NCI-H128 (cell line): Measurements from ENCODE around the gene CHPF.

Source experiments
- DNase-seq: peaks from one replicate; lab custom pipeline; 2025; ENCODE audit not compliant: unreplicated experiment; lab: John Stamatoyannopoulos, UW

Gene CHPF

DNA sequence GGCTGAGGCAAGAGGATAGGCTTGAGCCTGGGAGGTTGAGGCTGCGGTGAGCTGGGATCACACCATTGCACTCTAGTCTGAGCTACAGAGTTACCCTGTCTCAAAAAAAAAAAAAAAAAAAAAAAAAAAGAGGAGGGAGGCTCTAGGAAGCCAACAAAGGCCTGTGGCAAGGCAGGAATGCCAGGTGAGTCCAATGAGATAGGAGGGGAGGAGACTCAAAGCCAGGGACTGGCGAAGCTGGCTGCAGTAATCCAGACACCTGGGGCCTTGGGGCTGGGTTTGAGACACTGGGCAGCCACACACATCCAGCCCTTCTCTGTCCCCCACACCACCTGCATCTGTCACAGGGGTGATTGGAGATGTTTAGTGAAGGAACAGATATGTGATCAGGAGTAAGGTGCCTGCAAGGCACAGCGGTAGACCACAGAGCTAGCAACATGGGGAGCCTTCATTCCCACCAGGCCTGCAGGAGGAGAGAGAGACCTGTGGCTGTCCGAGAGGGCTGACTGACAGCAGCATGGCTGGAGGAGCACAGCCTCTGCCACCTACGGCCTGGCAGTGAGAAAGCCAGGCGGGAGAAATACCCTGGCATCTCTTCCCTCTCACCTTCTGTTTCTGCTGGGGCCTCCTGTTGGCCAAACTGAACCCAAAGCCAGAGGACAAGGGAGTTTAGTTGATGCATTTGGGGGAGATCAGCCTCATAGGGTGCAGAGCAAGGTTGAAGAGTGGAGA lies 9.5 kb downstream of the CHPF start:
- no peak for DNase-seq

DNA sequence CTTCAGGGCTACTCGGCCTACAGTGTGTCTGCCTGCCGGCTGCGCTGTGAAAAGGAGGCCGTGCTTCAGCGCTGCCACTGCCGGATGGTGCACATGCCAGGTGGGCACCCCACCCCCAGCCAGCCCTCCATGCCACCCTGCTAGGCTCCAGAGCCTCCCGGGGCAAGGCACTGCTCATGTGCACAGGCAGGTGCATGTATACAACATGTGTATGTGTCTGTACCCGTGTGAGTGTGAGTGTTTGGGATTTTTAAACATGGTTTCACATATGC lies 11.3 kb downstream of the CHPF start:
- DNase-seq: no peak

DNA sequence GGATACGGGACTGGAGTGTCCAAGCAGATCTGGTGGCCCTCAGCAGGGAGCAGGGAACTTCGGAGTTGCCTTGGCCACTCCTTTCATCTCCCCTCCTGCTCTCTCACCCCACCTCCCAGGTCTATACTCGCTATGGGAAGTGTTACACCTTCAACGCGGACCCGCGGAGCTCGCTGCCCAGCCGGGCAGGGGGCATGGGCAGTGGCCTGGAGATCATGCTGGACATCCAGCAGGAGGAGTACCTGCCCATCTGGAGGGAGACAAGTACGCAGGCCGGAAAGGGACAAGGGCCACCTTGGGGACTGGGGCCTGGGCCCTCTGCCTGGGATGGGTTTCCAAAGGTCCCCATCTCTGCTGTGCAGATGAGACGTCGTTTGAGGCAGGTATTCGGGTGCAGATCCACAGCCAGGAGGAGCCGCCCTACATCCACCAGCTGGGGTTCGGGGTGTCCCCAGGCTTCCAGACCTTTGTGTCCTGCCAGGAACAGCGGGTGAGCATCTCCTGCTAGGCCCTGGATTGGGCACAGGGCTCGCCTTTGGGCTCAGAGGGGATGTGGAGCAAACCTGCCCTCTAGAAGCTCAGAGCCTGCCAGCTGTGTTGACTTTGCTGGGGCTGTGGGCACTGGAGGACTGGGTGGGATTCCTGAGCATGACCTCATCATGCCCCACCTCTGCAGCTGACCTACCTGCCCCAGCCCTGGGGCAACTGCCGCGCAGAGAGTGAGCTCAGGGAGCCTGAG lies 11.8 kb downstream of the CHPF start:
- no peak for DNase-seq

DNA sequence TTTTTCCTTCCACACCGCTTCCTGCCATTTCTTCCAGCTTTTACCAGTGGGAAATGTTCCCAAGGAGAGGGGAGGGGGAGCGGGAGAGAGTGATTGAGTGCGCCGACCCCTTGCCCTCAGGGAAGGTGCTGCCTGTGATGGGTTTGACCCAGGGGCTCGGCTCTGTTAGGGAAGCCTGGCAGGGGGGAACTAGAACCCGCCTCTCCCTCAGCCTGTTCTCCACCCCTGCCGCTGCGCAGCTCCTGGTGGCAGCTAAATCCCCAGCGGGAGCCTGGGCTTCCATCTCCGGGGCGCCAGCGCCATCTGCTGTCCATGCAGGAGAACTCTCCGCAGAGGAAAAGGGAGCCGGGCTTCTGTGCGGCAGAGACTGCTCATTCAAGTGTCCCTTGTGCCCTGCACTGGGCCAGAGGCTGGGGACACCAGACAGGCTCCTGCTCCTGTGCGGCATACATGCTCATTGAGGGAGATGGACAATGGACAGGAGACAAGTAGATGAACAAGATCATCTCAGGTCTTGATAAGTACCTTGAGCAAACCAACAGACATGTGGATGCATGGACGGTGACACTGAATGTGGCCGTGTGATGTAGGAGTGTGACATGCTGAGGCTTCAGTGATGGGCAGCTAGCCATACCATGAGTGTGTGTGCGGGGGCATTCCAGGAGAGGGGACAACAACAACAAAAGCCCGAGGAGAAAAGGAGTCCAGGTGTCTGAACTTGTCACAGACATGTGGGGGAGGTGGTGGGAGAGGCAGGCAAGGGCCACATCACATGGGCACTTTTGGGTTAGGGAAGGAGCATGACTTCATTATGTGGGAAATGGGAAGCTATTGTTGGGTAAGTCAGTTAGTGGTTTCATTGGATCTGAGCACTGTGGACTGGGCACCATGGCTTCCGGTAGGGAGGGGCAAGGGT lies 13.3 kb downstream of the CHPF start:
- DNase-seq: peak; percentile 45

DNA sequence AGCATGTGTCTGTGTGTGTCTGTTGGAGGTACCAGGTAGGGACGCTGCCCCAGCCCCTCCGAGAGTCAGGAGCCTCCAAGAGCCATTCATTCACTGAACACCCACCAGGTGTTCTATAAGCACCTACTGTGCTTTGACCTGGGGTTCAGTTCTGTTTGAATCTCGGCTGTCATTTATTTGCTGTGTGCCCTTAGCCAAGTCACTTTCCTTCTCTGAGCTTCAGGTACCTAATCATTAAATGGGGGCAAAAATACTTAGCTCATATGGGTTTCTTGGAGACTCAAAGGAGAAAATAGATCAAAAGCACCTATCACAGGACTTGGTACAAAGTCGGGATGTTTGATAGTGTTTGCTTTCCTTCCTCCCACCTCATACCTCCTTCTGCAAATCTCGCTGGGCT lies 16.1 kb downstream of the CHPF start:
- no peak for DNase-seq

DNA sequence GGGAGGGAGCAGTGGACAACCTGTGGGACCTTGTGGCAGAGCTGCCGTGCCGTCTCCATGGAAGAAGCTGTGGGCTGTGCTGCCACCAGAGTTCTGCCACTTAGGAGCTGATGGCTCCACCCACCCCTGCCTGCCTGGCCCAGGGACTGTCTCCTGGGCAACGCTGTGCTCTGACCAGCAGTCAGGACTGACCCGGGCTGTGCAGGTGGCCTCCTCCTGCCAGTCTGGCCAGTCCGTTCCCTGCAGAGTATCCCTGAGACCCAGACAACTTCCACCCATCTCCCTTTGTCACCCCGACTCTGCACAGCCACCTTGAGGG lies 16.6 kb downstream of the CHPF start:
- DNase-seq: no peak

DNA sequence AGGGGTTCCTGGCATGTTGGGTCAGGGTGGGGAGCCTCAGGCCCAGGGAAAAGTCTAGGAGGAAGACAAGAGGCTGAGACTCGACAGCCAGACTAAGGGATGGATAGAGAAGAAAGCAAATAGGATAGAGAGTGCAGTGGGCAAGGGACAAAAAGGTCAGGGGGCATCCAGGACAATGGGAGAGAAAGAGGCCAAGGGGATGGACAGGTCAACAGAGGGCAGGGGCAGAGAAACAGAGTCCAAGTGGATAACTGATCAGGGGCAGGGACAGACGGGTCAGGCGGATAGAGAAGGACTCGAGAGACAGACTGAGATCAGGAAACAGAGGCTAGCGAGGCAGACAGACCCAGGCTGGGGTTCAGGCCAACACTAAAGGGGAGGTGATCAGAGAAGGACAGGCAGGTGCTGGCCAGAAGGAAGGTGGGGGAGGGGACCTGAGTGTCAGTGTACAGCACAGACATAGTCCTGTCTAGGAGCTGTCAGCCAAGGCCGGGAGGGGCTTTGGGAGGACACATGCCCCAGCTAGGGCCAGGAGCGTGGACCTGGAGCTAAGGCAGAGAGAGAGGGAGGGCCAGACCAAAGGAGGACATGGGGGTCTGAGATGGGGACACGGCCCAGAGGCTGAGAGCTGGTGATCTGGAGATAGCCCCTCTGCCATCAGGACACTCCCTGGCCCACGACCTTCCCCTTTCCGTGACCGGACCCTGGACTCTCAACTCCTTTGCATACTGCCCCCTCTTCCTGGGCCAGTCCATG lies 17.1 kb downstream of the CHPF start:
- no peak for DNase-seq

DNA sequence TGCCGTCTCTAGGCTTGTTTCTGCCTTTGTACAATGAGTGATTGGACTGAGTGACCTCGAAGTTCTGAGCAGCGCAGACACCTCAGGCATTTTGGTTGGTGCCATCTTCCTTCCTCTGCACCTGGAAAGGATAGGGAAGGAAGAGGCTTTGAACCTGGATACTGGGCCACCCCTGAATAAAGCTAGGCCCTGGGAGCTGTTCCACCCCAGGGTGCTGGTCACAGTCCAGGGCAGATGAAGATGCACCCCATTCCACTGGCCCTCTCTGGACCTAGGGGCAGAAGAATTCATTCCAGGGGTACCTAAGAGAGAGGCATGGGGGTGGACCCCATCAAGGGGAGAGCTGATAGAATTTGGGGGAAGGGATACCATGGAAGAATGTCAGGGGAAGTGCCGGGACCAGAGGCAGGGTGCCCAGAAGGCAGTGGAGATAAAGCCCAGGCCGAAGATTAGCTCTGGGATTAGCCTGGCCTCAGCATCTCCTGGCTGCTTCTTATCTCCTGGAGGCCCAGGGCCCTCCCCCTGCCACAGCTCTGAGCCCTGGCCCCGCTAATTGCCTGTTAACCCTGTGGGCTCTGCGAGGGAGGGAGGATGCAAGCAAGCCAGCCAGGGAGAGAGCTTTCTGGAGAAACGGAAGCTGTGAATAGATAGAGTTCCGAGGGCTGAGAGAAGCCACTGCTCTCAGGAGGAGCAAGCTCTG lies 17.9 kb downstream of the CHPF start:
- no peak for DNase-seq

DNA sequence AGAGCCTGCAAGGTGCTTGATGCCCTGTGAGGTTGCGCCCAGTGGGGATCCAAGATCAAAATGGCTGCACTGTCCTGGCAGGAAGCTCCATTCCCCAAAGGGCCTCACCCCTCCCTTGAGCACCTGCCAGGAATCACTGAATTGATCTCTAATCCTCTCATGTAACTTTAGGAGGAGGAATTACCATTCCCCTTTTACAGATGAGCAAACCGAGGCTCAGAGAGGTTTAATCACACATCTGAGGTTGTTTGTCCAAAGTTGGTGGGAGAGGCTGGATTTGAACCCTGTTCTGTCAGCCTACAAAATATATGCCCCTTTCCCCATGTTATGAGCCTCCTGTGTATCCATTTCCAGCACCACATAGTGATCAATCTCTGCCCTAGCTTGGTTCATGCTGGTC lies 18.8 kb downstream of the CHPF start:
- DNase-seq: no peak

DNA sequence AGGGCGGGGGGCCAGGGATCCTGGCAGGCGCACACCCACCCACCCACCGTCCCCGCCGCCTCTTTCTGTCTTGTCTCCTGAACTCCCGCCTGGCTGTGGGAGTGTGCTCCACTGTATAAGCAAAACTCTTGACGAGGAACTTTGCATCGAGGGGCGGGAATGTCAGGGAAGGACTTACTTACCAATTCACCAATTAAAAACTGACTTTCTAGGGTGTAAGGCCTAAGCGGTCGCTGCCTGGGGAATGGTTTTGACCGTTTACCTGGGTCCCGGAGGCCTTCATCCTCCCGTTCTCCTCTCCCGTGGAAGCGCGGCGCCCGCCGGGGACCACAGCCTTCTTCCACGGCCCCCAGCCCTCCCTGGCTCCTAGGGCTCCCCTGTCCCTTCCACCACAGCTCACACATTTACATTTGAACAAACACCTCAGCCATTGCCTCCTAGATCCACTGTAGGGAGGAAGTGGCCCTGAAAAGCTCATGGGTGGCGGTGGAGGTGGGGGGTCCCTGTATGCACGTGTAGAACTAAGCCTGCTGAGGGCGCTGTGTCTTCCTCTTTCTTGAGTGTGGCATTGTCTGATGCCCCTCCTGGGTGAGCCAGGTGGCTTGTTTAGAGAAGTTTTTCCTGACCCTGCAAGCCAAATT lies 20.5 kb downstream of the CHPF start:
- DNase-seq: no peak

DNA sequence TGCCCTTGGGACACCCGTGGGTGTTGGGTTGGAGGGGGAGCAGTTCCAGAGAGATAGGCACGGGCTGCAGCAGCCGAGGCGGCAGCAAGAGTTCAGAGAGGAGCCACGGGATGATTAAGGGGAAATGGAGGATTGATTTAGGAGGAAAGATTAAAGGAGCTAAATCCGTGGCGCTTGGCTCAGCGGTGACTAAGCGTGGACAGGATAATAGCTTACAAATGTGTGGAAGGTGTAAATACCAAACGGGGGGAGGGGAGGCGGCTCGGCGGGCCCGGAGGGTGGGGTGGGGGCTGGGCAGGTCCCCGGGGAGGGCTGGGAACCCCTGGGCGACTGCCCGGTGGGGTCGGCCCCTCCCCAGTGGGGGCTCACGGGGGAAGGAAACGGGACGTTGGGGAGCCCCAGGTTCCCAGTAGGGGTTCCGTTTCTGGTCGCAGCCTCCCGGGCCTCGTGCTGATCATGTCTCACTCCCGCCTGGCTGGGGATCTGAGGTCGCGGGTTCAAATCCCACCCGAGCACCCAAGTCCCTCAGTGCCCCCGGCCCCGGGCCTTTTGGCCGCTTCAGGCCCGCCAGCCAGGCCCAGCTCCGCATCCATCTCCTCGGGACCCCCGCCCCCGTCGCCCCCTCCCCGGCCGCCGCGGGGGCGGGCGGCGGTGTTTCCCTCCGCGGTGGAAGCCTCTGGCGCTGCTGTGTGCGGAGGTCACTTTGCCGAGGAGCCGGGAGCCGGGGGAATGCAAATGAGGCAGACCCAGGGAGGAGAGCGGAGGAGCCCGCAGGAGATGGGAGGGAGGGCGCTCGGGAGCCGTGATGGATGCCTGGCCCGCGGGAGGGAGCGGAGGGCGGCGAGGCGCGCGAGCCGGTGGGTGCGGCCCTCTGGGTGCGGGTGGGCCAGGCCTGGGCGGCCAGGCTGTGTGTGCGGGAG lies 21.2 kb downstream of the CHPF start:
- DNase-seq: no peak

DNA sequence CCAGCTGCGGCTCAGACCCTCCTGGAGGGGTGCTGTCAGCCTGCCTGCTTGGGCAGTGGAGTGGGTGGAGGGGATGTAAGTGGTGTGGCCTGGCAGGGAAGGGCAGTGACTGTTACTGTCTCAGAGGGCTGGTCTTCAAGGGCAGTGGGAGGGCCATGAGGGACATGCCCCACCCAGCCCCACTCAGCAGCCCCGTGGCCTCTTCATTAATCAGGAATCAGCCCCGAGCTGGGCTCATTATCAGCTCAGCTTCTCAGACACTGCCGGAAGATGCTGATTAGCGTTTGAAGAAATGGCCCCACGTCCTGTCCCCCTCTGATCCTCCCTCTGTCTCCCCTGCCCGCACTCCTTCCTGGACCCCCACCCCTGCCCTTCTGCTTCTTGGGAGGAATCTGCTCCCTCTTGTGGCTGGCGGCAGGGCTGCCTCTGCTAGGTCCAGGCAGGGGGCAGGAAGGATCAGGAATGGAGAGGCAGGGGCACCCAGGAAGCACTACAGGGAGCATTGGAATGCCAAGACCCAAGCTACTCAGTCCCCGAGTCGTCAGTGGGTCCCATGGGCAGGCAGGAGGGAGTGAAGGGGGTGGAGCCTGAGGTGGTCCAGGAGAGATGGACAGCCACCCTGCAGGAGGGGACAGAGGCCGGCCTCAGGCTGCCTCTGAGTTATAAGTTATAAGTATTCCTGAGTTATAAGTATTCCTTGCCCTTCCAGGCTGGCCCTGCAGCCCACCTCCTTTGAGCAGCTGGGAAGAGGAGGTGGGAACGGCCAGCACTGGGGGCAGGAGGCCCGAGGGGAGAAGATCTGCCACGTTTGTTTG lies 22.3 kb downstream of the CHPF start:
- no peak for DNase-seq

DNA sequence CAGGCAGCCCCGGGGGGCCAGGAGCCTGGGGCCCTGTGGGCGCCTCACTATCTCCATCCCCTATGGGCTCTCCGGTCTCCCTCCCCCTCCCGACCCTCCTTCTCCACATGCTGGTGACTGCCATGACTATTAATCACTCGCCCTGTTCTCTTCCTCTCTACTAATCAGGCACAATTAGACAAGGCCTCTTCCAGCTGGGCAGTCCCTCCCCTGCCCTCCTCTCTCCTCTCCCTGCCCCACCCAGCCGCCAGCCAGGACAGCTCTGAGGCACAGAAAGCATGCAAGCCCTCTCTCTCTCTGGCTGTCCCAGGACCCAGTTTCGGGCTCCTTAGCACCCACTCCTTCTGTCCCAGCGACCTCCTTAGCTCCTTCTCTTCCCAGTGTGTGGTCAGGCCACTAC lies 23.5 kb downstream of the CHPF start:
- DNase-seq: no peak

DNA sequence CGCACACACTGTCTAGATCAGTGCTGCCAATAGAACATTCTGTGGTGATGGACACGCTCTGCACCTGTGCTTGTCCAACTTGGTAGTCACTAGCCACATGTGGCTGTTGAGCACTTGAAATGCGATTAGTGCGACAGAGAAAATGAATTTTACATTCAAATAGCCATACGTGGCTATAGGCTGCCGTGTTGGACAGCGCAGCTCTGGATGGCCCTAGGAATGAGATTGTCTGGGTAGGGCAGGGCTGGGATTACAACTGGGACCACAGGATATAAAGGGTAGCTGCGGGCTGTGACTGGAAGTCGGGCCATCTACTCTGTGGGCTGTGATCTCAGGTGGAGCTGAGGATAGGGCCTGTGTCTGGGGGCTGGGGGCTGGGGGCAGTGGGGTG lies 24.1 kb downstream of the CHPF start:
- no peak for DNase-seq

DNA sequence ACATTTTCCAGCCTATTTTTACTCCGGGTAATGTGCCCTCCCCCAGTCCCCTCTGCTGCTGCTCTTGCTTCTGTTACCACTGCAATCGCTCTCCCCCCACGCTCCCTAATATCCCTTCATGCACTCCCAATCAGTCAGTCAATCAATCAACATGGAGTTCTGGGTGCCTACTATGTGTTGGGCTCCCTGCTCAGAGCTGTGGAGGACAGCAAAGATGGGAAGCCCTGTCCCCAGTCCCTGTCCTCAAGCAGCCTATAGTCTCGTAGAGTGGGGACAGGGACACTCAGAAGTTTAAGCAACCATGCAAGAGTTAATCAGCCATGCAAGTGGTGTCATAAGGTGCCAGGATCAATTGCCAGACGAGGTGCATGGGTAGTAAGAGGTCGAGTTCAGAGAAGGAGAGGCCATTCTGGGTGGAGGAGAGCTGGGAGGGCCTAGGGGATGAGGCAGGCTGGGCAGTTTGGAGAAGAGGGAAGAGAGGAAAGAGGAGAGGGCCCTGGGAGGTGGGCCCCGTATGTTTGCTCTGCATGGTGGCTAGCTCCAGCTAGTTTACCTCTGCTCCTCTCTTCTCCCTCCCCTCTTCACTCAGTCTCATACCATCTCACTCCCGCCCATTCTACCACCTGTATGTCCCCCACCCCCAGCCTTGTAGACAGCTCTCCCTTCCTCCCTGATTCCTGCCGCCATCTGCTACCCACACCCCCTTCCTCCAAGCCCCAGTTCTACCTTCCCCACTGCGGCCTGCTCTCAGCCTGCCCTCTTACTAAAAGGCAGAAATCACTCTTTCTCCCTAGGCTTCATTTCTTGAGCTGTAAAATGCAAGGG lies 25.4 kb downstream of the CHPF start:
- DNase-seq: no peak

DNA sequence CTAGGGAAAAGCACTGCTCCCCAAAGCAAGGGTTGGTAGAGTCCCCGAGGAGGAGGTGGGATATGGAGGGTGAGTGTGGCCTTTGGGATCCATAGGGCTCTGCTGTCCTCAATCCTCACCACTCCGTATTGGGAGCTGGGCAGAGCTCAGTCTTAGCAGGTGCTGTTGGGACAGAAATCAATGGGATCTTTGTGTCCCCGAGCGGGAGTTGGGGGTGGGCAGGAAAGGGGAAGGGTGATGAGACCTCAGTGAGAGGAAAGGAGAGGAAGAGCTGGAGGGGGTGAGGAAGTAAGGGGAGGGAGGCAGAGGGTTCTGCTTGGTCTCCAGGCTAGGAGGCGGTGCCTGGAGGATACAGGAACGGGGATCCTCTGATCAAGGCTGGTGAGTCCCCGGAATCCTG lies 26.7 kb downstream of the CHPF start:
- DNase-seq: no peak

DNA sequence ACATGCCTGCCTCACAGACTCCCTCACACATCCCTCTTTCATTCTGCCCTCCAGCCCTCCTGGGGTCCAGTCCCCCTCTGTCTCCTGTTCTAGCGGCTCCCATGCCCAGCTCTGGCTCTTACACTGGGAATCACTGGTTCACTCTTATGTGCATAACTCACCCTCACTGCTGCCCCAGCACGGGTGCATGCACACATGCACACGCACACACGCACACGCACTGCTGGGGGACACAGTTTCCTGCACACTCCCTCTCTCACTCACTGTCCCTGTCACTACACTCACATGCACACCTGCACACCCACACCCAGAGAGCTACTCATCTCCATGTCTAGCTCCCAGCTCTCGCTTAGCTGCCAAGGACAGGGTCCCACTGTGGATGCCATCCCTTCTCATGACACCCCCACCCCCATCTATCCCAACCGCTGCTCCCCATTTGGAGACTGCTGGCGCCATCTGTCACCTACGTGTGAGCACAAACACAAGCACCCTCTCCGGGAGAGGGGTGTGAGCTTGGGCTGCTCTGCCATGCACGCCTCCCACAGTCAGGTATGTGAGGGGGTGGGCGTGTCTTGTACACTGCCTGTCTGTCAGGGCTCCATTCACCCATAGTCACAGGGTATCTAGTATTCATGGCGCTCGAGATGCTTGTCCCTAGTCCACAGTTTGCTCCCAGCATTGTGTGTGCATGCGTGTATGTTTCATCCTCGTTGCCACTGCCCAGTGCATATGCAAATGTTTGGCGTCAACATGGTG lies 27.6 kb downstream of the CHPF start:
- DNase-seq: no peak
